Fibroblast of mammary gland (primary cell): Measurements from ENCODE around the gene RNF214.

Experiments
- DNase-seq: peaks from one replicate; pipeline ENCODE4 v3.0.0-alpha.2; 2010; ENCODE audit warnings: low read depth
- H3K4me3 ChIP-seq: 2 replicates; pipeline ENCODE4 v1.5.1; 2011; ENCODE audit warnings: low read depth, mild to moderate bottlenecking, low read length, moderate library complexity; ENCODE audit not compliant: control insufficient read depth
- TF ChIP-seq, protein P1 (sequence below): conservative IDR thresholded peaks from 2 replicates; pipeline ENCODE4 v1.5.1; 2011; ENCODE audit warnings: low read depth, low read length, inconsistent platforms; ENCODE audit not compliant: control insufficient read depth, insufficient read depth

The RNF214 gene

DNA sequence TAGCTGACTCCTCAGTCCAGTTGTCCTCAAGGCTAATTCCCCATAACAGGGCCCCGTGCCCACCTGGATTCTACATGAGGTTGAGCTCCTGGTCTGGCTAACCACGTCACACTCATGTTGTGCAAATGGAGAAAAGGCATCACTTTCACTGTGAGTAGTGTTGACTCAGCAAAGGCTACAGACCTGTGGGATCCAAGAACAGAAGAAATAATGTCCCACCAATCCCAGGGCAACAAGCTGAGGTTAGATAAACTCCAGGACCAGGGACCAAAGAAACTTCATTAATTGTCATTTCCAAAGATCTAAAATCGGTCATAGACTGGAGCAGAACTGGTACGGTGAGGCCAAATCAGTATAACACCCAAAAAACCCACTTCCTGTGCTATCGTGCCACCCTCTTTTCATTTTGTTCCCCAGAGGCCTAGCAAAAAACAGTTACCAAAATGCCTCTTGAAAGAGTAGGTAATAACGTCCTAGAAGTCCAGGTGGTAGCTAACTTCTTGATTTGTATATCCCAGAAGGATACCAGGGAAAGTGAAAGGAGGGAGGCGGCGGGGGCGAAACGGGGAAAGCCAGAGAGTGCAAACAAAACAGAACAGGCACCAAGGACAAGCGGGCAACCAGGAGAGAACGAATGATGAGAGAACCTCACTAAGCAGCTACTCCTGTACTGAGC, 2.0 kb upstream of the RNF214 start:
- peak; percentile 73 for DNase-seq
- TF ChIP-seq, protein P1, sequence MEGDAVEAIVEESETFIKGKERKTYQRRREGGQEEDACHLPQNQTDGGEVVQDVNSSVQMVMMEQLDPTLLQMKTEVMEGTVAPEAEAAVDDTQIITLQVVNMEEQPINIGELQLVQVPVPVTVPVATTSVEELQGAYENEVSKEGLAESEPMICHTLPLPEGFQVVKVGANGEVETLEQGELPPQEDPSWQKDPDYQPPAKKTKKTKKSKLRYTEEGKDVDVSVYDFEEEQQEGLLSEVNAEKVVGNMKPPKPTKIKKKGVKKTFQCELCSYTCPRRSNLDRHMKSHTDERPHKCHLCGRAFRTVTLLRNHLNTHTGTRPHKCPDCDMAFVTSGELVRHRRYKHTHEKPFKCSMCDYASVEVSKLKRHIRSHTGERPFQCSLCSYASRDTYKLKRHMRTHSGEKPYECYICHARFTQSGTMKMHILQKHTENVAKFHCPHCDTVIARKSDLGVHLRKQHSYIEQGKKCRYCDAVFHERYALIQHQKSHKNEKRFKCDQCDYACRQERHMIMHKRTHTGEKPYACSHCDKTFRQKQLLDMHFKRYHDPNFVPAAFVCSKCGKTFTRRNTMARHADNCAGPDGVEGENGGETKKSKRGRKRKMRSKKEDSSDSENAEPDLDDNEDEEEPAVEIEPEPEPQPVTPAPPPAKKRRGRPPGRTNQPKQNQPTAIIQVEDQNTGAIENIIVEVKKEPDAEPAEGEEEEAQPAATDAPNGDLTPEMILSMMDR: no peak
- H3K4me3 ChIP-seq: peak overlapping the region; percentile 94

DNA sequence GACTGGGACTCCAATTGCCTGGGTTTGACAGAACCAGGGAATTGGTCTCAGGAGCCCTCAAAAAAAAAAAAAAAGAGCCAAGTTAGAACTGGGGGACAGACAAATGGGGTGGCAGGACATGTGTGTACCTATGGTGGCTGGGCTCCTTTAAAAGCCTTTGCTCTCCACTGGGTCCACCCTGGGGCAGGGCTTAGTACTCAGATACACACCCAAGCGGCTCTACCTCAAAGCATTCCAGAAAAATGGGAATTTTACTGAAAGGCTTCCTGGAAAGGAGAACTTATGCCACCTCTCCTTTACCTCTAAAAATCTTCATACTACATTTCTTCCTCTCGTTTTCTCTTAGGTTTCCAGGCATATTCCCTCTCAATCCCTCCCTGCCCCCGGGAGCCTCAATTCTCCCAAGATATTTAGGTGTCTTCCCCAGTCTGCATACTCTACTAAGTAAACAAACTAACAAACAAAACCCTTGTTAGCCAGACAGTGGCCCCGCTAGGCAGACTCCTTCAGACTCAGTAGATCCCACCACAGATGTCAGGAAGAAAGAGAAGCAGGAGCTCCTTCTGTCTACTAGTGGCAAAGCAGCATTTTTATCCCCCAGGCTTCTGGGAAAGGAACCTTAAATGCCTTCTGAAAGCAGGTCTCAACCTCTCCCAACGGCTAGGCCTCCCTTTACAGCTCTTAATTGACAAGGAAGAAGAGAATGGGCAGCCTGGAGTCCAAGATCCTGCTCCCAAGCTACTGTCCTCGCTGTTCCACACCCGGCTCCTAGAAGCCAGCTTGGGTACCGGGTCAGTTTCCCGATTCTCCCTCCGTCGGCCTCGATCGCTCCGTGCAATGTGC, 1.3 kb upstream of the RNF214 start:
- TF ChIP-seq, protein P1: no peak
- no peak for DNase-seq

GRCh38 chr11:117231842-117232091, 704 bp upstream of the RNF214 start, which contains the start of gene PCSK7:
Gene PCSK7, minus strand, starts transcription at chr11:117232073. Its CDS starts 2,229 bp downstream, at chr11:117229844.
- TF ChIP-seq, protein P1: no peak
- peak within 1 kb of the TSS; percentile 94 for H3K4me3 ChIP-seq
- DNase-seq: no peak

More for the DNA sequence above, 1.3 kb upstream of the RNF214 start:
- H3K4me3 ChIP-seq: peak overlapping the region; percentile 94

DNA sequence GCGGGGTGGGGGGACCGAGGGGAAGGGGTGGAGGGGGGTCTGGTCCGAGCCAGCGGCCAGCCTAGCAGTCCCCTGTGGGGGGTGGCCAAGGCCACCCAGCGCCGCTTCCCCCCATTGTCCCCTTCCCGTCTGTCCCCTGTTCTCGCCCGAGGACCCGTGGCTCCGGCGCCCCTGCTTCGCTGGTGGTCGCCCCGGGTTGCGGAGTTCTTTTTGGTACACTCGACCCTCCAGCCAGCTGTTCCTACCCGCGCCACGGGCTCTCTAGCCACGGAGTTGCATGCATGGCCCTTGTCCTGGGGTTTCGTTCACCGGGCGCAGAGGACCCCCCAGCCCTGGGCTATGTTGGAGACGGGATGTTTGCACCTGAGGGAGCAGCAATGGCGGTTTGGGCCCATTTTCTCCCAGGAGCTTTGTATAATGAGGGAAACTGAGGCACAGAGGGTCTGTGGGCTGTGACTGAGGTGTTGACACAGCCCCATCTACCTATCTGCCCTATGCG, 489 bp downstream of the RNF214 start:
- TF ChIP-seq, protein P1: no peak
- H3K4me3 ChIP-seq: peak overlapping the region; percentile 66
- DNase-seq: no peak

DNA sequence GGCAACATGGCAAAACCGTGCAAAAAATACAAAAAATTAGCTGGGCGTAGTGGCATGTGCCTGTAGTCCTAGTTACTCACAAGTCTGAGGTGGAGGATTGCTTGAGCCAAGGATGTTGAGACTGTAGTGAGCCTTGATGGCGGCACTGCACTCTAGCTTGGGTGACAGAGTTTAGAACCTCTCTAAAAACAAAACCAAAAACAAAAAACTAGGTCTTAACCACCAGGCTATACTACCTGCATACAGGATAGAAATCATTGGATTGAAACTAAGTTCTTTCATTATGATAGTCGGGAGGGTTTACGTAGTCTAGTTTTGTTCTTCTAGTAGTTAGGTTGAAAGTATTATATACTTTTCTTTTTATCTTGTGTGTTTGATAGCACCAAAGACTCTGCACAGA, 5.8 kb downstream of the RNF214 start:
- H3K4me3 ChIP-seq: no peak overlapping the region
- TF ChIP-seq, protein P1: no peak
- DNase-seq: no peak

DNA sequence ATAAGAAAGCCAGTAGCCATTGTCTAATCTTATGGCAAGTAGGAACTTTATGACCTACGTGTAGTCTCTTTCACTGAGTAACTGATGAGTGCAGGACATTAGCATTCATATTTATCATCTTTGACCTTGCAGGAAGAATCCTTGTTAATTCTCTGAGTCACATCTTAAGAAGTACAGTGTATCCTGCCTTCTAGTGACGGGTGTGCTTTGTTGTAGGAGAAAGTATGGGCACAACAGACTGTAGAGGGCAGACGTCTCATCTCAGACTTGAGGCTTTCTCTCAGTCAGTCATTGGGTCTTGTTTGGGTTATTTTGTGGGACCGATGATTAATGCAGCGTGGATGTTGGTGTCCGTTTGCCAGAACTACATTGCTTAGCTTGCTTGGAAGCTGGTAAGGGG, 6.8 kb downstream of the RNF214 start:
- H3K4me3 ChIP-seq: no peak overlapping the region
- TF ChIP-seq, protein P1: peak; percentile 79
- DNase-seq: peak; percentile 98
